ENCODE results near the gene ALG2.

ALG2 gene, protein sequence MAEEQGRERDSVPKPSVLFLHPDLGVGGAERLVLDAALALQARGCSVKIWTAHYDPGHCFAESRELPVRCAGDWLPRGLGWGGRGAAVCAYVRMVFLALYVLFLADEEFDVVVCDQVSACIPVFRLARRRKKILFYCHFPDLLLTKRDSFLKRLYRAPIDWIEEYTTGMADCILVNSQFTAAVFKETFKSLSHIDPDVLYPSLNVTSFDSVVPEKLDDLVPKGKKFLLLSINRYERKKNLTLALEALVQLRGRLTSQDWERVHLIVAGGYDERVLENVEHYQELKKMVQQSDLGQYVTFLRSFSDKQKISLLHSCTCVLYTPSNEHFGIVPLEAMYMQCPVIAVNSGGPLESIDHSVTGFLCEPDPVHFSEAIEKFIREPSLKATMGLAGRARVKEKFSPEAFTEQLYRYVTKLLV

DNA sequence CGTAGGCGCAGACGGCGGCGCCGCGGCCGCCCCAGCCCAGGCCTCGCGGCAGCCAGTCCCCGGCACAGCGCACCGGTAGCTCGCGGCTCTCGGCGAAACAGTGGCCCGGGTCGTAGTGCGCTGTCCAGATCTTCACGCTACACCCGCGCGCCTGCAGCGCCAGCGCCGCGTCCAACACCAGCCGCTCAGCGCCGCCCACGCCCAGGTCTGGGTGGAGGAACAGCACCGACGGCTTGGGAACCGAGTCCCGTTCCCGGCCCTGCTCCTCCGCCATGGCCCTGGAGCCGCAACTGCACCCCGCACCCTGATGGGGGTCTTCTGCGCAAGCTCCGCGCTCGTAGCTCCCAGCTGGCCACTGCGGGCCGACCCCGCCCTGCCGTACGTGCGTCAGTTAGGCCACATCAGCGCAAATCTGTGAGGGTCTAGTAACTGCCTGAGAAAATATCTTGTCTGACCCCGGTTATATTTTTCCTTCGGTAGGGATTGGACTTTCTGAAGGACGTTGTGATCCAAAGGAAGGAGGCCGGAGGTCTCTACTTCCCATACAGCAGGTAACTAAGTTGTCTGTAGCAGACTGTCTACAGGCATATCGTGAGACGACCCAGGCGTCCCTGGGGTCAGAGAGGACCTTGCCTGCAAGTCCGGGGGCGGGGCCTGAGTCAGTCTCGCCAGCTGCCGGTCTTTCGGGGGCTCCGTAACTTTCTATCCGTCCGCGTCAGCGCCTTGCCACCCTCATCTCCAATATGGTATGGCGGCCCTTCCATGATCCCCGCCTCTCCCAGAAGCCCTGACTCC, at the start of gene ALG2, which contains the start of gene SEC61B:
Gene ALG2, minus strand, starts transcription at position 322 of the 795 bp plus-strand sequence. Its CDS starts 48 bp downstream, at position 274.
Gene SEC61B, plus strand, starts transcription at position 662 of the 795 bp plus-strand sequence. Its CDS starts 82 bp downstream, at position 744.
- DNase-seq, result peak; percentile 93

GRCh38 chr9:99270491-99270890, 48.7 kb upstream of the ALG2 start:
- no peak for DNase-seq

DNA sequence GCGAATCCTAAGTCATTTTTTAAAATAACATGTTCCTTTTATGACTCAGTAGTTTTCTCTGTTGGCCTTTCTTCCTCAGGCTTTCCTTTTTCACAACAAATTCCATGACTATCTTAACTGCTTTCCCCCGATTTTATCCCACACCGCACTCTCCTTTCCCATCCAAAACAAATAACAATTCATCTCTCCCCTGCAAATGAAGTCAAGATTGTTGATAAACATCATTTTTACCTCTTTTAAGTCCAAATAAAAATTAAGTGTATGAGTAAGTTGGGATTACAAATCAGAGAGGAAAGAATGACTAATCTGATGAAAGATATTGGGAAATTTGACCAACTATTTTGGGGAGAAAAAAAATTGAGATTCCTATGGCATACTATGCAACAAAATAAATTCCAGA, 47.7 kb upstream of the ALG2 start:
- no peak for DNase-seq

- DNase-seq, result peak; percentile 74
Measured at GRCh38 chr9:99266255-99267023, 44.7 kb upstream of the ALG2 start.

GRCh38 chr9:99265691-99266090, 43.9 kb upstream of the ALG2 start:
- DNase-seq, result no peak

DNA sequence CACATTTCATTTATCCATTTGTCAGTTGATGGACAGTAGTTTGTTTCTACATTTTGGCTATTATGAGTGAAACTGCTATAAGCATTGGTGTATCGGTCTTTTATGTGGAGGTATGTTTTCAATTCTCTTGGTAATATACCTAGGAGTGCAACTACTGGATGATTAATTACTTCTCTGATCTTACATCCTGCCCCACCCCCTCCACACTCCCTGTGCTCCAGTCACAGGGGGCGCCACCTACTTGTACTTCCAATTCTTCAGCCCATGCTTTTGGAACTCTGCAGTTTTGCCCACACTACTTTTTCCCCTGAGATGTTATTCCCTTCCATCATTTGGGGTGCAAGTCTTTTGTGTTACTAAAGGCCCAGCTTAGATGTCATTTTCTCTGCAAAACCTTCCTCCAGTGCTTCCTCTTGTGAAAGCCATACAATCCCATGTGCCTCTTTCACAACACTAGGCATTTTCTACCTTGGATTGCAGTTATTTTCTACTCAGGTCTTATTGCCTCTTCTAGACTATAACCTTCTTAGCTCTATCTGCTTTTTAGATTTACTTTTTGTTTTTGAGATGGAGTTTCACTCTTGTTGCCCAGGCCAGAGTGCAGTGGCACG, 42.4 kb upstream of the ALG2 start:
- DNase-seq, result no peak

DNA sequence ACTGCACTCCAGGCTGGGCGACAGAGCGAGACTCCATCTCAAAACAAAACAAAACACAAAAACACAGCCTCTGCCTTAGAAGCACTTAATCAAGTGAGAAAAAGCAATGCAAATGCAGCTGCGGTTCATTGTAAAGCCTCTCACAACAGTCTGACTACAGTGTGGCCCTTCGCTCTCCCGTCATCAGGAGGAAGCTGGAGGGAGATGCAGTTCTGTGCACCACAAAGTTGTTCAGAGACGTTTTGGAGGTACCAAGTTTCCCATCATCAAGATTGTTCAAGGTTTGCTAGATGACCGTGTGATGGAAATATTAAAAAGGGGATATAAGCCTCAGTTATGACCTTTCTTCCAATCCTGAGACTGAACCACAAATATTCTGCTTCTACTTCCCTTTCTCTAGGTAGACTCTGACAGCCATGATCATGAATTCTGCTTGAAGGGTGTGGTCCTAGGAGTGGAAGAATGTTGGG, 41.2 kb upstream of the ALG2 start:
- no peak for DNase-seq

DNA sequence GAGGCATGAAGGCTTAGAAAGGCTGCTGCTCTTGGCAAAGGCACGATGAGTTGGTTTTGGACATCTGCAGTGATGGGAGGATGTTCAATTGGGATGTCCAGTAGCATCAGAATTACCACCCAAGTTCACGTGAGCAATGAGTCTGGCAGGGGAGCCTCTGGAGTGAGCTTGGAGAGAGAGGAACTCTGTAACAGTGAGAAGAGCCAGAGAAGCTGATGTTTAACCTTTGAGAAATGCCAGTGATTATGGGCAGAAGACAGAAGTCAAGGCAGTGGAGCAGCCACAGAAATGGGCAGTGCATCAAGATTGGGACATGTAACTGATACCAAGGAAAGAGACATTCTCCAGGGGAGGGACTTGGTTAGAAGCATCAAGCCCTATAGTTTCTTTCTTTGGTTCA, 40.2 kb upstream of the ALG2 start:
- no peak for DNase-seq

GRCh38 chr9:99259231-99259918, 37.6 kb upstream of the ALG2 start:
- DNase-seq, result peak; percentile 43

DNA sequence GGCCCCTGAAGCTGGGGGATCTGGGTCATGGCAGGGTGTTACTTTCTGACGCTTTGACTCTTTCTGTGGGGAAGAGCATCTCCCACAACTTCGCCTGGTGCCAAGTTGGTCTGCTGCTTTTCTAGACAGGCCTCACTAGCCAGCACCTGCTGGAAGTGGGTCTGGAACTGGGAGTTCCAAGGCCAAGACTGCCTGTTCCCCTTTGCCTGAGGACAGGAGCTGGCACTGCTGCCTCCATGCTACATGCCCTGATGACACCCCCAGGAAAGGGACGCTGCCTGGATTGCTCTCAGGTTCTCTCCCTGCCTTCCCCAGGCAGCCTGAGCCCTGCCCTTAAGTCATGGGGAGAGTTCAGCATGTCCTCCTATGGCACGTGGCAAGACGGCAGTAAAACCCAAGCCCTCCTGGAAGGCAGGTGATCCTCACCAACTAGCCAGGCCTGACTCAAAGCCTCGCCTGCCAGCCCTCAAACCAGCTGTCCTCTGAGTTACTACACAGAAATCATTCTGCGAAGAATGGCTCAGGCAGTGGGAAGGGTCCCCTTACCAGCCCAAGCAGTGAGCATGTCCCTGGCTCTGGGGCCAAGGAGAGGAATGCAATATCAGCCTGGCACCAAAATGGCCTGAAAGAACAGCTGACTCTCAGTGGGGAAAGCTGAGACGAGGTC, 36.1 kb upstream of the ALG2 start:
- DNase-seq, result no peak

DNA sequence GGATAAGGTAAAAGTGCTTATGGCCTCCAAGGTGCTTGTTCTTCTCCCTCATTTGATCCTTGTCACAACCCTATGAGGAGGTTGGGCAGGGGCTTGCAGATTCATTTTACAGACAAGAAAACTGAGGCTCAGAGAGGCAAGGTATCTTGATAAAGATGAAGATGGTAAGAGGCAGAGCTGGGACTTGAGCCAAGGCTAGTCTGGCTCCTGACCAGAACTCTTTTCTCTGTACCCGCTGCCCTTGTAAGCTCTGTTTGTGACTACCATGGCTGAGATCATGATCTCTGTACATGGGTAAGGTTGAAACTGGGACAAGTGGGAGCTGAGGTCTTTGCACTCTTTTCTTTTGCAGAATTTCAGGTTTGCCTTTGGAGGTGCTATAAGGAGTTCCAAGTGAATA, 33.9 kb upstream of the ALG2 start:
- no peak for DNase-seq

- peak; percentile 93 for DNase-seq
Measured at GRCh38 chr9:99253772-99254431, 32.2 kb upstream of the ALG2 start.

DNA sequence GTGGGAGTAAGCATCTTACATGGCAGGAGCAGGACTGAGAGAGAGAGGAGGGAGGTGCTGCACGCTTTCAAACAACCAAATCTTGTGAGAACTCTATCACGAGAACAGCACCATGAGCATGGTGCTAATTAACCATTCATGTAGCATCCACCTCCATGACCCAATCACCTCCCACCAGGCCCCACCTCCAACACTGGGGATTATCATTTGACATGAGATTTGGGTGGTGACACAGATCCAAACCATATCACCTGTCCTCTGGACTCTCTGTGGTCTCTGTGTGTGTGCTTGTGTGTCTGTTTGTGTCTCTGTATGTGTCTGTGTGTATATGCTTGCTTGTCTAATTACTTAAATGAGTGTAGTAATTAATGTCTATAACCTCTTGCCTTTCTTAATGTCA, 31.4 kb upstream of the ALG2 start:
- DNase-seq, result peak; percentile 70

GRCh38 chr9:99251157-99251556, 29.4 kb upstream of the ALG2 start:
- DNase-seq, result no peak

DNA sequence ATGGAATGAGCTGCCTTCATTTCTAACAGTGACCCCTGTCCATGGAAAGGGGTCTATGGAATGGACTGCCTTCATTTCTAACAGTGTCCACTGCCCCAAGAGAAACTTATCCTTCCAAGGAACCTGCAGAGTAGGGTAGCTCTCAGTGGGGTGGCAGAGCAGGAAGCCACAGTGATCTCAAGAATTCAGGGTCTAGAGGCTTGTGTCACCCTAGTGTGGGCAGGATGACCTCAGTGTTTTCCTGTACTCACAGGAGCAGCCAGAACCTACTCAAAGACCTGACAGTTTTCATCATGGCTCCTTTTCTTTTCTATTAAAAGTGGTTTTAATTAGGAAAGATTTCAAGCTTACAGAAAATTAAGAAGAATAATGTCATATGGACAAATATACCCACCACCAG, 27.9 kb upstream of the ALG2 start:
- DNase-seq, result peak; percentile 69

DNA sequence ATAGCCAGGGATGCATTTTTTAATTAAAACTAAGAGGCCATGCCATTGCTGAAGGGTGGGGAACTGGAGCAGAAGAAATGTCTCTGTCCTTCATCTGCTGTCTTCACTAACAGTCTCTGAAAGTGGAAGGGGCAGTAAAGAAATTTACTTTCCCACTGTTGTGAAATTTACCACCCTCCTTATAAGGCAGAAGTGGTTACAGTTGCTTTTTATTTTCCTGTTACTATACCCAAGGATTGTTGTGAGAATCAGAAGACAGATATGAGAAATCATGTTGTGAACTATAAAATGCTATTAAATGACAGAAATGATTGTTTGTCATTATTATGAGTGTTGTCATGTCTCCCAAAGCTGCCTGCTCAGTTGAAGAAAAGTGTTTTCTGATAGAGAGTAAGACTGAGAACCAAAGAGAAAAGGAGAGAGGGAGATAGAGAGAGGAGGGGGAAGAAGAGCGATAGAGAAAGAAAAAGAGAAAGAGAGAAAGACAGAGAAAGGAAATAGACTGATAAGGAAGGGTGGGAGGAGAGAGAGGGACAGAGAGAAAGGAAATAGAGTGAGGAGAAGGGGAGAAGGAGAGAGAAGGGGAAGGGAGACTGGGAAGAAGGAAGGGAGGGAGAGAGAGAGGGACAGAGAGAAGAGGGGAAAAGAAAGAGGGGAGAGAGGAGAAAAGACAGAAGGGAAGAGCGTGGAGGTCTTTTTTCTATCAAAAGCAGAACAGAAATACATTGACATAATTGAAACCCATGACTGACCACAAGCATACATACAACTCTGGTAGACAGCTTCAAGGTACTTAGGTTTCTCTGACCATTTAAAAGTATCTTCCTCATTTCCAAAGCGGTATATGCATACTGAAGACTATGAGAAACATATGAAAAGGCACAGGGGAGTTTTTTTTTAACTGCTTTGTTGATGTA, 22.9 kb upstream of the ALG2 start:
- no peak for DNase-seq

- no peak for DNase-seq
Measured at GRCh38 chr9:99241106-99241505, 19.4 kb upstream of the ALG2 start.

DNA sequence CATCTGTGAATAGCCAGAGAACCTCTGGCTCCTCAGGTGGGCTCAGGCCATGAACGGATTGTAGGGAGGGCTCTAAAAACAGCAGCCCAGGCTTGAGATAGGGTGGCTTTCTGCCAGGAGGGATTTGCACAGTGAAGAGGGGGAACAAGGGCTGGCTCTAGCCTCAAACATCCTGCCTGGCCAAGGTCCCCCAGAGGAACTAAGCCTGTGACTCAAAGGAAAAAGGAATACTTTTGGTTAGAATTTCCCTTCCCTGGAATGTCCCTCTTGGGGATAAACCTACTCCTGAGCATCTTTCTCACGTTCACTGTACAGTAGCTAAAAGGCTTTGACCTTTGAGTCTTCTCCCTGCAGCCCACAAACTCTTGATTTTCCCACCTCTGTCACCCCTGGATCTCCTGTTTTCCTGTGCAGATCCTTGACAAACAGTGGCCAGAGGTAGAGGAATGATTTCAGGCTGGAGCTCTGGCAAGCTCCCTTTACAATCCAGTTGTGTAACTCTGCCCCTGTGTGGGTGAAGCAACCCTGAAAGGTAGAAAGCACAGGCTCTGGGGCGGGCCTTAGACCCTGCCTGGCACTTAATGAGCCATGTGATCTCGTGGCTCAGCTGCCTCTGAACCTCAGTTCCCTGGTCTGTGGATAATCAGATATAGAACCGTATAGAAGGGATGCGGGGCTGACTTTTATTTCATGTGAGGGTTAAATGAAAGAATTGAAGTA, 17.8 kb upstream of the ALG2 start:
- DNase-seq, result no peak

- DNase-seq, result no peak
Measured at GRCh38 chr9:99238331-99238730, 16.6 kb upstream of the ALG2 start.

Measured in activated CD4-positive, alpha-beta T cell treated with anti-CD3 and anti-CD28 coated beads, Interleukin-2, amount 50 U/mL, for 16 hours (primary cell).